Stimulated activated CD8-positive, alpha-beta memory T cell treated with anti-CD3 and anti-CD28 coated beads, Interleukin-7, amount 100 ng/mL, for 4 hours (primary cell): ENCODE measurements around the gene REM2.

Experiments used
- DNase-seq, 2 donors: peaks; one replicate each; pipeline ENCODE4 v3.0.0-alpha.2; 2020; ENCODE audit warnings: low read depth in 2 of 2

REM2 gene

DNA sequence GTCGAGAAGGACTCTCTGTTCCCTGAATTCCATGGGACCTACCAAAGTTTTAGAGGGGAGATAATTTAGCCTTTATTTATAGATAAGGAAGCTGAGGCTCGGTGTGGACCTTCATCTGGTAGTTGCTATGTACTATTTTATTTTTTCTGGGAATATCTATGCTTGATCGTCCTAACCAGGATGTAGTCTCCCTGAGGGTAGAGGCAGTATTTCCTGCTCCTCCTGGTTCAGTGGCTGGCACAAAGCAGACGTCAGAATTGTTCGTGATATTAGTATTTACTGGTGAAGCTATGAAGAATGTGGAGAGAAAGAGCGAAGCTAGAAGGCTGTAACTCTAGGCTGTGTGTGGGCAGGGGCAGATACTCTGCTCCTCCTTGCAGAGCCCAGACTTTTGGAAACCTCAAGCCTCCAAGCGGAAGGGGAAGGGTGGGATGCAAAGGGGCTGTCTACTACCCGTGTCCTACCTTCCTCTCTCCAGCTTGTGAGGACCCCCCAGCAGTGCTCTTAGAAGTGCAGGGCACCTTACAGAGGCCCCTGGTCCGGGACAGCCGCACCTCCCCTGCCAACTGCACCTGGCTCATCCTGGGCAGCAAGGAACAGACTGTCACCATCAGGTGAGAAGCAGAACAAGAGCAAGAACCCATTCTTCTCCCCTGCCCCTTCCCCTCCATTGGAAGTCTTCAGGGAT lies 10.0 kb upstream of the REM2 start:
- DNase-seq, result no peak

DNA sequence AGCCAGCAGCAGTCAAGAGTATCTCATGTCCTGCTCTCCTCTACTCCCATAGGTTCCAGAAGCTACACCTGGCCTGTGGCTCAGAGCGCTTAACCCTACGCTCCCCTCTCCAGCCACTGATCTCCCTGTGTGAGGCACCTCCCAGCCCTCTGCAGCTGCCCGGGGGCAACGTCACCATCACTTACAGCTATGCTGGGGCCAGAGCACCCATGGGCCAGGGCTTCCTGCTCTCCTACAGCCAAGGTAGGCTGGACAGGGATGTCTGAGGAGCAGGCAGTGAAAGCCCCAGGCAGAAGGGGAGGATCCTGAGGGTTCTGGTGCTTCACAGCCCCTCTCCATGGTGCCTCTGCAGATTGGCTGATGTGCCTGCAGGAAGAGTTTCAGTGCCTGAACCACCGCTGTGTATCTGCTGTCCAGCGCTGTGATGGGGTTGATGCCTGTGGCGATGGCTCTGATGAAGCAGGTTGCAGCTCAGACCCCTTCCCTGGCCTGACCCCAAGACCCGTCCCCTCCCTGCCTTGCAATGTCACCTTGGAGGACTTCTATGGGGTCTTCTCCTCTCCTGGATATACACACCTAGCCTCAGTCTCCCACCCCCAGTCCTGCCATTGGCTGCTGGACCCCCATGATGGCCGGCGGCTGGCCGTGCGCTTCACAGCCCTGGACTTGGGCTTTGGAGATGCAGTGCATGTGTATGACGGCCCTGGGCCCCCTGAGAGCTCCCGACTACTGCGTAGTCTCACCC lies 7.8 kb upstream of the REM2 start:
- DNase-seq, result no peak

DNA sequence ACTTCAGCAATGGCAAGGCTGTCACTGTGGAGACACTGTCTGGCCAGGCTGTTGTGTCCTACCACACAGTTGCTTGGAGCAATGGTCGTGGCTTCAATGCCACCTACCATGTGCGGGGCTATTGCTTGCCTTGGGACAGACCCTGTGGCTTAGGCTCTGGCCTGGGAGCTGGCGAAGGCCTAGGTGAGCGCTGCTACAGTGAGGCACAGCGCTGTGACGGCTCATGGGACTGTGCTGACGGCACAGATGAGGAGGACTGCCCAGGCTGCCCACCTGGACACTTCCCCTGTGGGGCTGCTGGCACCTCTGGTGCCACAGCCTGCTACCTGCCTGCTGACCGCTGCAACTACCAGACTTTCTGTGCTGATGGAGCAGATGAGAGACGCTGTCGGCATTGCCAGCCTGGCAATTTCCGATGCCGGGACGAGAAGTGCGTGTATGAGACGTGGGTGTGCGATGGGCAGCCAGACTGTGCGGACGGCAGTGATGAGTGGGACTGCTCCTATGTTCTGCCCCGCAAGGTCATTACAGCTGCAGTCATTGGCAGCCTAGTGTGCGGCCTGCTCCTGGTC lies 7.2 kb upstream of the REM2 start:
- no peak for DNase-seq

DNA sequence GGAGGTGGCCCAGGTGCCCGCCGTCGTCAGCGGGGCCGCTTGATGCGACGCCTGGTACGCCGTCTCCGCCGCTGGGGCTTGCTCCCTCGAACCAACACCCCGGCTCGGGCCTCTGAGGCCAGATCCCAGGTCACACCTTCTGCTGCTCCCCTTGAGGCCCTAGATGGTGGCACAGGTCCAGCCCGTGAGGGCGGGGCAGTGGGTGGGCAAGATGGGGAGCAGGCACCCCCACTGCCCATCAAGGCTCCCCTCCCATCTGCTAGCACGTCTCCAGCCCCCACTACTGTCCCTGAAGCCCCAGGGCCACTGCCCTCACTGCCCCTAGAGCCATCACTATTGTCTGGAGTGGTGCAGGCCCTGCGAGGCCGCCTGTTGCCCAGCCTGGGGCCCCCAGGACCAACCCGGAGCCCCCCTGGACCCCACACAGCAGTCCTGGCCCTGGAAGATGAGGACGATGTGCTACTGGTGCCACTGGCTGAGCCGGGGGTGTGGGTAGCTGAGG lies 6.0 kb upstream of the REM2 start:
- no peak for DNase-seq

DNA sequence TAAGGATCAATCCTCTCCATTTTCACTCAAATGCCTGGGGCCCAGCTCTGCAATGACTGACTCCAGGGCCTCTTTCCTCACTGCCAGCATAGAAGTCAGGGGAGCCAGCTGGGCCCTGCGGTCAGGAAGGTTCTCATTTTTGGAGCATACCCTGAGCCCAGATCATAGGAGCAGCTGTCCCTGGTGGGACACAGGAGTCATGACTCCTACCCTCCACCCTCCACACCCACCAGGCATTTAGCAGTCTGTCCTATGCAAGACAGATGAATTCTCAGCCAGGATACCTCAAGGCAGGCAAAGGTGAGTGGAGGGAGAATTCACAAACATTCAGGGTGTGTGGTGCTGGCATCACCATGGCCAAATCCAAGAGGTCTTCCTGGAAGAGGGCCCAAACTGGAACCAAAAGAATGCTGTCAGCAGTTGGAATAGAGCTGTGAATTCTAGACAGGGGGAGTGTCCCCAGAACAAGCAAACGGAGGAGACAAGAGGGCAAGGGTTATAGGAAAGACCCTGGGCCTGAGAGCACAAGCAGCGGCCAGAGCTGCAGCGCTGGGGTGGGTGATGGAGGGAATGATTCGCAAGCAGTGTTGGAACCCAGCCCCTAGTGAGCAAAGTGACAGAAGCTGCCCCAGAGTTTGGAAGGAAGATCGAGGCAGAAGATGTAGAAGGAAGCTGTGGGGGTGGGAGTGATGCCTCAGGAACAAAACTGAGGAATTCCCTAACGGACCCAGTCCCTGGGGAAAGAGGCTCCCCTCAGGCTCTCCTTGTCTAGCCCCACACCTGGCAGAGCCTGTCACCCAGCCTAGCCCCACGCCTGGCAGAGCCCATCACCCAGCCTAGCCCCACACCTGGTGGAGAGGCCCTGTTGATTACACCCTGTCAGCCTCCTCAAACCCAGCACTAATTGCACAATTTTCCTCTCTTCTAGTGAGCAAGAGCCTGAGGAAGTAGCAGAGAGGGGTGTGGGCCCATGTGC lies 4.5 kb upstream of the REM2 start:
- no peak for DNase-seq

DNA sequence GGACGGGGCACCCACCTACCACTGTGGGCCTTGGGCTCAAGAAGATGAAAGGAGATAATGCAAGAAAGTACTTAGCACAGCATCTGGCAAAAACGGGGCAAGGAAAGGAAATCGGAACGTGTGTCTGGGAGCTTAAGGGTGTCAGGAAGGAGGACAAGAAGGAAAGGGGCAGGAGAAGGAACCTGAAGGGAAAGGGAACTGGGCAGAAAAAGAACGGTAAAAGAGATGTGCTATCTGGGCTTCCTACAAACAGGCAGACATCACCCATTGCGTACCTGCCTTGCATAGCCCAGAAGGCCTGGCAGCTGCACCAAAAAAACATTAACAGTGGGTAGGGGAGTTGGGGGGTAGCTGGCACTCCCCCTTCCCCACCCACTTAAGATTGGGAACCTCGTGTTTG lies 958 bp upstream of the REM2 start:
- DNase-seq, result no peak

DNA sequence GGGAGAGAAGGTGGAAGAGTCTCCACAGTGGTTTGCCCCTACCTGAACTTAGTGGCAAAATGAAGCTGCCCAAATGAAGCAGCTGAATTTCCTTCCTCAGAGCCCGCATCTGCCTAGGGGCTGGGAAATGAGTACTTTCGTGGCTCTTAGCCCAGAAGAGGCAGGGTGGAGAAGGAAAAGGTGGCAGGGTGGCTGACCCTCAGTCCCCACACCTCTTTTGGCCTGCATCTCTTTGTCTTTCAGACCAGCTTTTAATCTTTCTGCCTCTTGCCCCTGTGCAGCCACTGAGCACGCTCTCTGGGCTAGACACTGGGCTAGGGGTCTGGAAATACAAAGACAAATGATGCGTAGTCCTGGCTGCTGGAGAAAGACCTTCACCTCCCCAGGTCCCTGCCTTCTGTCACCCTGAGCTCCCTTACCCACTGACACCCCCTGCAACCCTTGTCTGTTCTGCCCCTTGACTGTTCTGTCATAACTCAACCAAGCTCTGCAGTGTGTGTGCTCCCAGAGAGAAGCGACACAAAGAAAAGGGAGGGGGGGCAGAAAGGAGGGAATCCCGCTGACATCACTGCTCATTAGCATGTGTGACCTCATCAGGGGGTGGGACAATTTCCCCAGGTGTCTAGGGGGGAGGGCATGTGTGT lies 371 bp upstream of the REM2 start:
- peak; percentile 38 to 50 for DNase-seq

DNA sequence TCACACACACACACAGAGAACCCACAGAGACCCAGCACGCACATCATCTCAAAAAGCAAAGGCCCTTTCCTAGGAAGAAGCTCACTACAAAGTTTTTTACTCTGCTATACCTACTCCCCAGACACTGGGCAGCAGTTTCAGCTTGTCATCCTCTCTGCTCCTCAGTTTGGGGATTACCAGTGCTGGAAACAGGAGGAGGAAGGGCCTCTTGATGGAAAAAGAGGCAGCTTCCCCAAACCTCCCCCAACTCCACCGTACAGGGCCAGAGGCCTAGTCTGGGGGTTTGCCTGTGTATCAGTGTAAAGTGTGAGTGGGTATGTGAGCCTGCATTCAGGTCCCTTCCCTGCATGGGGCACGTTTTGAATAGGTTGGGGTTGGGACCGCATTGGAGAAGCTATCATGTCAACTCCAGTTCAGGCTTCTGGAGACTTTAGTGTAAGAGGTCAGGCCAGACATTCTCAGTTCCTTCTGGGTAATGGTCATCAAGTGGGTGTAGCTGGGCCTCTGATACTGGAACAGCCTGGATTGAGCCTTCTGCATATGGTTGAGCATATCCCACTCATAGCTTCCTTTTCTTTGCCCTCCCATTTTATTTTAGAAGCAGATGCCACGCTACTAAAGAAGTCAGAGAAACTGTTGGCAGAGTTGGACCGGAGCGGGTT lies 1.2 kb downstream of the REM2 start:
- DNase-seq, result no peak

DNA sequence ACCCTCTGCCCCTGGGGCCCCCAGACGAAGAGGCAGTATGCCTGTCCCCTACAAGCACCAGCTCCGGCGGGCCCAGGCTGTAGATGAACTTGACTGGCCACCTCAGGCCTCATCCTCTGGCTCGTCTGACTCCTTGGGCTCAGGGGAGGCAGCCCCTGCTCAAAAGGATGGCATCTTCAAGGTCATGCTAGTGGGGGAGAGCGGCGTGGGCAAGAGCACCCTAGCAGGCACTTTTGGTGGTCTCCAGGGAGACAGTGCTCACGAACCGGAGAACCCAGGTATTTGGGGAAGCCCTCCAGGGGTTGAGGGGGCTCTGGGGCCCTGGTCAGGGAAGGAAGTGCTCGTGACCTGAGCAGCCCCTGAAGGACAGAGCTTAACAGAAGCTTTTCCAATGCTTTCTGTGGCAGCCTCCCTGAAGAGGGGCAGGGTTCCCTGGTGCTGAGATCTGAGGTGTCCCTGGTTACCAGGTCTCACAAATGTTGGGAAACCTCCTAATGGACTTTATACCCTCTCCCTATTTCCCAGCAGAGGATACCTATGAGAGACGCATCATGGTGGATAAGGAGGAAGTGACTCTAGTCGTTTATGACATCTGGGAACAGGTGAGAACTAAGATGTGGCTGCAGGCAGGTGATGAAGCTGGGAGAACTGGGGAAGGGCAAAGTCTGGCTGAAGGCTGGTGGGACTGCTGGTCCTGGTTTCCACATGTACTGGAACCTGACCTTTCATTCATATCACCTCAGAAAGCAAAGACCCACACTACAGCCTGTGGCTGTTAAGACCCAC lies 1.9 kb downstream of the REM2 start:
- no peak for DNase-seq

DNA sequence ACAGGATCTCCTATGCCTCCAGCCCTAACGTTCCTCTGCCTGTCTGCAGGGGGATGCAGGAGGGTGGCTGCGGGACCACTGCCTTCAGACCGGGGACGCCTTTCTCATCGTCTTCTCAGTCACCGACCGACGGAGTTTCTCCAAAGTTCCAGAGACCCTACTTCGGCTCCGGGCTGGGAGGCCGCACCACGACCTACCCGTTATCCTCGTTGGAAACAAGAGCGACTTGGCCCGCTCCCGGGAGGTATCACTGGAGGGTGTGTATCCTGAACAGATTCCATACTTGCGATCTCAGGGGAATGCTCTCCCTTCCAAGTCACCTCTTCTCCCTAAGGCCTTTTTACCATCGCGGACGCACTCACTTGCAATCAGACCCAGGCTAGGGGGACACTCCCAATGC lies 3.0 kb downstream of the REM2 start:
- DNase-seq, result no peak

DNA sequence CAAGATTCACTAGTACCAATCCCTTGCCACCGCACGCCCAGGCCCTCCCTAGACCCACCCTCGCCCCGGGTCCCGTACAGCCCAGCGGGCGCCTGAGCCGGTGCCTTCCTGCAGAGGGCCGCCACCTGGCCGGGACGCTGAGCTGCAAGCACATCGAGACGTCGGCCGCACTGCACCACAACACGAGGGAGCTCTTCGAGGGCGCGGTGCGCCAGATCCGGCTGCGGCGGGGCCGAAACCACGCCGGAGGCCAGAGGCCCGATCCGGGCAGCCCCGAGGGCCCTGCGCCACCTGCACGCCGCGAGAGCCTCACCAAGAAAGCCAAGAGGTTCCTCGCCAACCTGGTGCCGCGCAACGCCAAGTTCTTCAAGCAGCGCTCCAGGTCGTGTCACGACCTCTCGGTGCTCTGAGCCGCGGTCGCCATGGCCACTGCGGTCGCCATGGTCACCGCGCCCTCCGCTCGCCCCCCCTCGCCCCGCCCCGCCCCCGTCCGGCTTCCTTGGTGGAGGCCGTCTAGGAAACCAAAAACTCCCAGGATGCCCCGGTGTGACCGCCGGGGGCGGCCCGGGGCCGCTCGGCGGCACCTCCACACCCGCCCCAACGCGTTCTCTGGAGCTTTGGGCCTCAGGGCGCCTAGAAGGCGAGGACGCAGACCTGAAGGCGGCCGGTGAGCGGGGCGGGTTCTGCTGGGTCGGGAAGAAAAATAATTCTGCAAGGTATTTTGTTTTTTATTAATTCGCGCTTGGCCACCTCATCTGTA lies 3.7 kb downstream of the REM2 start:
- peak; percentile 58 to 70 for DNase-seq

DNA sequence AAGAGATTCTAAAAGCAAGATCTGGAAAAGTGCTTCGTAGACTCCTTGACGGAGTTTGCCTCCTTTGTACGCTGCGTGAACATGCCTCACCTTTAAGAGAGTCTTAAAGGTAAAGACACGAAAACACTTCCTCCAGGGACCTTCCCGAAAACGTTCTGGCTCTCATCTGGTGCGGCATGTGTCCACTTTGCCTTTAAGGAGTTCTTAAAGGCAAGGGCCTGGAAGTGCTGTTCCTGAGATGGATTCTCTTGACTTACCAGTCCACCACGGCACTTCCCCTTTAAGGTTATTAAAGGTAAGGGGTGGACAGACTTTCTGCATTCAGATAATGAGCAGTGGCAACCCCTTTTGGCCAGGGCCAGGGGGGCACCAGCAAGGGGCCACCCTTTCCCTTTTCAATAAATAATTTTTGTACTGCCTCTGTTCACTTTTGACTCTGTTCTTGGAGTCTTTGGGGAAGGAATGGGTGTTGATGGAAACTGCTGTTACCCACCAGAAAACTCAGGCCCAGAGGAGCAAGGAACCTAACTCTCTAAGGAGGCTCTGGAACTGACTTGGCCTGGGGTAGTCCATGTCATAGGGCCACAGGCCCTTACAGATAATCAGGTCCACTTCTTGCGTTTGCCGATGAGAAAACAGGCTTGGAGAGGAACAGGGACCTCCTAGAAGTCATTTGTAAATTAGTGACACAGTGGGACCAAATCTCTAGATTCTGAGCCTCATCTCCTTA lies 4.4 kb downstream of the REM2 start:
- DNase-seq, result no peak

DNA sequence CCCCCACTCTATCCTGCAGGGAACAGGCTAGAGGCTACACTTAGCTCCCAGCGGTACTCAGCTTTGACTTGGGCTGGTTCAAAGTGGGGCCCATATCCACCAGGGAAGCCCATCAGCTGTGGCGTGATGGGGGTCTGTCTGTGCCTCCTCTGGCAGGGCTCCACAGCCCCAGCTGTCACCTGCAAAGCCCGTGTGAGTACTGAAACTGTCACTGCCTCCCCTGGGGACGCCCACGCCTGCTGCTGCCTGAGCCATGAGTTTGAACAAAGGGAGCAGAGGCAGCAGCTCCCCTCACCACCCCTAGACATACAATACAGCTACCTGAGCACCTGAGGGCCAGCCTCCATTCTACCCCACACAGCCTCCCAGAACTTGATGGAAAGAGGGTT lies 5.0 kb downstream of the REM2 start:
- DNase-seq, result peak; percentile 49 to 57

DNA sequence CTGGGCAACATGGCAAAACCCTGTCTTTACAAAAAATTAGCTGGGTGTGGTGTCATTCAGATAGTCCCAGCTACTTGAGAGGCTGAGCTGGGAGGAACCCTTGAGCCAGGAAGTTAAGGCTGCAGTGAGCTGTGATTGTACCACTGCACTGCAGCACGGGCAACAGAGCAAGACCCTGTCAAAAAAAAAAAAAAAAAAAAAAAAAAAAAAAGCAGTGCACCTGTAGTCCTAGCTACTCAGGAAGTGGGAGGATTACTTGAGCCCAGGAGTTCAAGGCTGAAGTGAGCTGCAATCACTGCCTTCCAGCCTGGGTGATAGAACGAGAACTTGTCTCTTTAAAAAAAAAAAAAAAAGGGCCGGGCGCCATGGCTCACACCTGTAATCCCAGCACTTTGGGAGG lies 5.6 kb downstream of the REM2 start:
- no peak for DNase-seq

DNA sequence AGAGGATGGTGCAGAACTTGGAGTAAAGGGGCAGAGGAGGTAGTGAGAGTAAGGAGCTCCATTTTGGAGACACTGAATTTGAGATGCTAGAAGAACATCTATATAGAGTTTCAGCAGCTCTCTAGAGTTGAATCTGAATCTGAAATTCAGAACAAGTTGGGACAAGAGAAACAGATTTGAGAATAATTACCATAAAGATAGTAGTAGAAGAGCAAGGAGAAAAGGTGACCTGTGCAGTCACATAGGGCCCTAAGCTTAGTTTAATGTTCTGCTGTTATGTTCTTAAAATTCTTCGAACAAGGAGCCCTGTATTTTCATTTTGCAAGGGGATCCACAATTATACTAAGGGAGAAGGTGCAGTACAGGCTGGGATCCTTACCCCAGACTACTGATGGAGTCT lies 7.4 kb downstream of the REM2 start:
- no peak for DNase-seq

DNA sequence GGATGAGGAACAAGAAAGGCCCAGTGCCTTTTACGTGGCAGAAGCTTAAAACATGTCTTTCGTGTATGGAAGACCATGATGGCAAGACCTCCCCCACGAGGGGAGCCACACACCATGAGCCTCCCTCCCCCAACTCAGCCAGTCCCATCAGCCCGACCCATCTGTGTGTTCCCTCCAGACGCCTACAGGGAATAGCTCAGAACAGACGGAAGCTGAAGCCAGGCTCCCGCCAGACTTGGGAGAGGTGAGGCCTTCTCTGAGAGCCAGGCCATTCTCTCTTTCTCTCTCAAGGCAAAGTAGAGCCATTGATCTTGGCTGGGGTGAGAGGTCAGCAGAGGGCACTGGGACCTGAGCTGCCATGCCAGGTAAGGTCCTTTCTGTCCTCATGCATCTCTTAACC lies 9.5 kb downstream of the REM2 start:
- DNase-seq, result no peak

DNA sequence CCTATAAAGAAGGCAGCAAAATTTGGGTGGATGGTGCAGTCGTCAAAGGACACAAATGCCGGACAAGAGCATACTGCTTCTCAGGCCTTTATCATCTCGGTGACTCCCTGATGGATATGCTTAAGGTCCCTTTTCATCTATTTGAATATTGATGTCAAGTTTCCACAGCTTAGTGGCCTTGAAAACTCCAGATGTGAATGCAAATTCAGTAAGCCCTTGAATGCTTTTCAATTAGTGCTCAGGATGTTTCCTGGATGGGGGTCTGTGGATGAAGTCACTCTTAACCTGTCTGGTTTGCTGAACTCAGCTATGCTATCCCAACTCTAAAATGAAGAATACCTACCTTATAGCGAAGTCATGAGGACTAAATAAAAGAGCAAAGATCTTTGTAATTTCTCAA lies 10.7 kb downstream of the REM2 start:
- DNase-seq, result no peak

DNA sequence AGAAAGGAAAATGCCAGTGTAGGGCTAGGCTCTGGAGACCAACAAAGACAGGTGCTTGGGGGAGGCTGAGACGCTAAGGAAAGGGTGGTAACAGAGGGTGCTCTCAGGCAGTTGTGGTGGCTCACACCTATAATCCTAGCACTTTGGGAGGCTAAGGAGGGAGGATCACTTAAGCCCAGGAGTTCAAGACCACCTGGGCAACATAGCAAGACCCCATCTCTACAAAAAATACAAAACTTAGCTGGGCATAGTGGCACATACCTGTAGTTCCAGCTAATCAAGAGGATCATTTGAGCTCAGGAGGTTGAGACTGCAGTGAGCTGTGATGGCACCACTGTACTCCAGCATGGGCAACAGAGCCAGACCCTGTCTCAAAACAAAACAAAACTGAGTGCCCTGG lies 12.4 kb downstream of the REM2 start:
- no peak for DNase-seq

DNA sequence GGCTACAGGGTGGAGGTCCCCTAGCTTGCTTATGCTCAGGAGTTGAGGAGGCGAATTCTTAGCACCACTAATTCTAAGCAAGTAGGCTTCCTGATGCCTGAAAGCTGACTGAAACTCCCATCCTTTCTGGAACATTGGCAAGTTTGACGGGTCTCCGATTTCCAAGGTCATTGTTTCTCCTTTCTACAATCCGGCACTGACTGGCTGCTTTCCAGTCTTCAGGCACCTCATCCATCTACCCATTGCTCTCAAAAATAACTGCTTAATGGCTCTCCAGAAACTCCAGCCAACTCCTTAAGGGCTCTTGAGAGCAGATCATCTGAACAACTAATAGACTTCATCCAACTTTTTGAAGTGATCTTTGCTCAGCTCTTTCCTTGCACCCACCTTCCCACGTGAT lies 13.3 kb downstream of the REM2 start:
- no peak for DNase-seq
